Esophagus mucosa (tissue), 1 donor: ENCODE measurements around the gene KLHL5. TPM values are rescaled to one million over a fixed set of nuclear protein-coding genes. Genes with fewer than 3 reads are reported as not detected.
"Not testable (repeated sequence)": the region's sequence is repeated elsewhere in the genome, so short reads cannot be mapped to it uniquely, and the experiment has no call there.

ENCODE experiments used
- ATAC-seq: fragments of 200-7000 bp; cut with Tn5 transposase; one replicate; pipeline ENCODE4 v1.9.1; 2020
- total RNA-seq: library from RNA; stranded (reverse); gene quantifications from one replicate; pipeline ENCODE4 v1.2.4, GENCODE V29; 2023
- donor health status: DM: yes; HTN: yes; CAD: no.

The KLHL5 gene, protein sequence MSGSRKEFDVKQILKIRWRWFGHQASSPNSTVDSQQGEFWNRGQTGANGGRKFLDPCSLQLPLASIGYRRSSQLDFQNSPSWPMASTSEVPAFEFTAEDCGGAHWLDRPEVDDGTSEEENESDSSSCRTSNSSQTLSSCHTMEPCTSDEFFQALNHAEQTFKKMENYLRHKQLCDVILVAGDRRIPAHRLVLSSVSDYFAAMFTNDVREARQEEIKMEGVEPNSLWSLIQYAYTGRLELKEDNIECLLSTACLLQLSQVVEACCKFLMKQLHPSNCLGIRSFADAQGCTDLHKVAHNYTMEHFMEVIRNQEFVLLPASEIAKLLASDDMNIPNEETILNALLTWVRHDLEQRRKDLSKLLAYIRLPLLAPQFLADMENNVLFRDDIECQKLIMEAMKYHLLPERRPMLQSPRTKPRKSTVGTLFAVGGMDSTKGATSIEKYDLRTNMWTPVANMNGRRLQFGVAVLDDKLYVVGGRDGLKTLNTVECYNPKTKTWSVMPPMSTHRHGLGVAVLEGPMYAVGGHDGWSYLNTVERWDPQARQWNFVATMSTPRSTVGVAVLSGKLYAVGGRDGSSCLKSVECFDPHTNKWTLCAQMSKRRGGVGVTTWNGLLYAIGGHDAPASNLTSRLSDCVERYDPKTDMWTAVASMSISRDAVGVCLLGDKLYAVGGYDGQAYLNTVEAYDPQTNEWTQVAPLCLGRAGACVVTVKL
- total RNA-seq, result 9.0 TPM

- no peak for ATAC-seq
These were observed at the start of gene KLHL5 for GRCh38 chr4:39062094-39062769. TSS of gene KLHL5 (plus strand) at chr4:39062232. CDS start at chr4:39062653, 421 bp downstream.

- ATAC-seq, result no peak
These were observed 48.0 kb upstream of the KLHL5 start for GRCh38 chr4:39014028-39014427.

GRCh38 chr4:39020130-39020529 is 41.9 kb upstream of the KLHL5 start:
- no peak for ATAC-seq

GRCh38 chr4:39021631-39022030 is 40.4 kb upstream of the KLHL5 start:
- no peak for ATAC-seq

DNA sequence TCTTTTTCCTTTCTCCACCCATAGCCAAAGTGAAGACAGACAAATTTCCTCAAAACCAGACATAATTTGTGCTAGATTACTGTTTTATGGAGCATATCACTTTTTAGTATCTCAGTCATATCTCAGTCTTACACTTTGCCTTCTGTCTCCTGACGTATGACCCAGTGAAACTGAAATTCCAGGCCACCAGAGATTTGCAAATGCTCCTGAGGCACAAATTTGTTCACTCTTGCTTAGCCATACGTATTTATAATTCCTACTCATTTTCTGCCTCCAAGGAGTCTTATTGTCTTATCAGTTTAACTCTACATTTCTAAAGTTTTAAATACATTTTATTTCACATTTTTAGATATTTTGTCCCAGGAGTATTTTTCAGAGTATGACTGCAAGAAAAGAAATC is 39.8 kb upstream of the KLHL5 start:
- no peak for ATAC-seq

DNA sequence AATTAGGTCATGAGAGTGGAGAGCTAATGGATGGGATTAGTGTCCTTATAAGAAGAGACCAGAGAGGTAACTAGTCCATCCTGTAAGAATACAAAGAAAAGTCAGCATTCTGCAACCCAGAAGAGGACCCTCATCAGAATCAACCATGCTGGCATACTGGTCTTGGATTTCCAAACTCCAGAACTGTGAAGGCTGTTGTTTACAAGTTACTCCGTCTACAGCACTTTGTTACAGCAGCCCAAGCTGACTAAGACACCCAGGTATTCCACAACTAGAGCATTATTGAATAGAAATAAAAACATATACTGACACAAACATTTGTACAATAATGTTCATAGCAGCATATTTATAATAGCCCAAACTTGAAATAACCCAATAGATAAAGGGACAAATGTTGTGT is 39.0 kb upstream of the KLHL5 start:
- no peak for ATAC-seq

DNA sequence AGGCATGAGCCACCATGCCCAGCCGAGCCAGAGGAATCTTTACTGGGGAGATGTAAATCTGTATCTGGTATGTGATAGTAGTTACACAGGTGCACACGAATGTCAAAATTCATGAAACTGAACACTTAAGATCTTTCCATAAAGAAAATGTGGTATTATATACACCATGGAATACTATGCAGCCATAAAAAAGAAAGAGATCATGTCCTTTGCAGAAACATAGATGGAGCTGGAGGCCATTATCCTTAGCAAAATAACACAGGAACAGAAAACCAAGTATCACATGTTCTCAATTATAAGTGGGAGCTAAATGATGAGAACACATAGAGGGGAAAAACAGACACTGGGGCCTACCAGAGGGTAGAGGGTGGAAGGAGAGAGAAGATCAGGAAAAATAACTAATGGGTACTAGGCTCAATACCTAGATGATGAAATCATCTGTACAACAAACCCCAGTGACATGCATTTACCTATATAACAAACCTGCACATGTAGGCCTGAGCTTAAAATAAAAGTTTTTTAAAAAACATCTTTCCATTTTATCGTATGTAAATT is 37.6 kb upstream of the KLHL5 start:
- no peak for ATAC-seq

- no peak for ATAC-seq
These were observed 36.4 kb upstream of the KLHL5 start for GRCh38 chr4:39025552-39026085.

DNA sequence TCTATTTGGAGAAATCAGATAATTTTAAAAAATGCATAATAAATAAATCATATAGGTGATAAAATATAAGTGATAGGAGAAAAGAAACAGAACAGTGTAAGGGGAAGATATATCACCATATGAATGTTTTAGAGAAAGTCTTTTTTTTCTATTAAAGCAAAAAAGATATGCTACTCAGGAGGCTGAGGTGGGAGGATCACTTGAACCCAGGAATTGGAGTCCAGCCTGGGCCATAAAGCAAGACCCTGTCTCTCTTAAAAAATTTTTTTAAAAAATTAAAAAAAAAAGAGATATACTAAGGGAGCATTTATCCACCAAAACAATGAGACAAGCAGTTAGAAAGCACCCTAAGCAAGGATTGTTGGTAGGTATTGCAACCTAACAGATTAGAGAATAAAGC is 35.9 kb upstream of the KLHL5 start:
- ATAC-seq, result no peak

DNA sequence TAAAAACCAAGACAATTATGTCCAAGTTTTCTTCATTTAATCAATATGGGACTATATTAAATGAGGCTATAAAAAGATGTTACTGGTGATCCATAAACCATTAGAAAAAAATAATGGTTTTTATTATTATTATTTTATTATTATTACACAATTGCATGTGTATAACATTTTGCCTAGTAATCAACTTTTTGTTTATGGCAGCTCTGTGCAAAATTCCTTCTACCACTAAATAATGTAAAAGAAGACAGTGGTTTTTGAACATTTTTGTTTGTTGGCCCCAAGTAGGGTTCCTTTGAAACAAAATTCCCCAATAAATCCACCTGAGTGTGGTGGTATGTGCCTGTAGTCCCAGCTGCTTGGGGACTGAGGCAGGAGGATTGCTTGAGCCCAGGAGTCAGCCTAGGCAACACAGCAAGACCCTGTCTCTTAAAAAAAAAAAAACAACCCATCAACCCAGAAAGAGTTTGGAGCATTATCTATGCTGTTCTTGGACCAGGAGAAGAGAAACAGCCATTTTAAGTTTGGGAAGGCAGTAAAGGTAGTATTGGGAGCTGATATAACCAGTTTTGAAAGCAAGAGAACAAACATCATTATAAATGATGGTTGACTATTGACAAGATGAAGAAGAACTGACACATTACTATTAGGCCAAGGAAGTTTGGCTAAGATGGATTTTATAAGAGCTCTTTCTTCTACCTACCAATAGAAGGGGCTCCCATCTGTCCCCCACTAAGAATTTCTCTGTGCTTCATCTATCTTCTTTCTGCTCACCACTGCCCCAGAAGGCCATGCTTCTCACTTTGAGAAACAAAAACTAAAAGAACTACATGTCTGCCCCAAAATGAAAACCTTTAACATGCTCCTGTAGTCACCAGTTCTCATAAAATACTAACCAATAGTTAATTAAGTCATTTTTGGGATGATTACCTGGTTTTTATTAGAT is 32.0 kb upstream of the KLHL5 start:
- no peak for ATAC-seq

DNA sequence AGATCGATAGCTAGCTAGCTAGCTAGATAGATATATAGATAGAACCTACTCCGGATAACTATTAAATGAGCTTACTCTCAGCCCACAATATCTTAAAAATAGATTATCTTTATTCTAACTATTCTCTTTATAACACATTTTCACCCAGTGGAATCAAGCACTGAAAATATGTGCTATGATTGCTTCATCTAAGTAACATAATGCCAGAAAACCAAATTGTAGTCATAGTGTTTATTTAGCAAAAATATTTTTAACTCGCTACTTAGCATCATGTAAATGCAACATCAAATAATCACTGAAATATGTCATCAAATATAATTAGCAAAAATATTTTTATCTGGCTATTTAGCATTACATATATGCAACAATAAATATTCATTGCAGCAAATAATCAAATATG is 31.3 kb upstream of the KLHL5 start:
- ATAC-seq, result no peak

DNA sequence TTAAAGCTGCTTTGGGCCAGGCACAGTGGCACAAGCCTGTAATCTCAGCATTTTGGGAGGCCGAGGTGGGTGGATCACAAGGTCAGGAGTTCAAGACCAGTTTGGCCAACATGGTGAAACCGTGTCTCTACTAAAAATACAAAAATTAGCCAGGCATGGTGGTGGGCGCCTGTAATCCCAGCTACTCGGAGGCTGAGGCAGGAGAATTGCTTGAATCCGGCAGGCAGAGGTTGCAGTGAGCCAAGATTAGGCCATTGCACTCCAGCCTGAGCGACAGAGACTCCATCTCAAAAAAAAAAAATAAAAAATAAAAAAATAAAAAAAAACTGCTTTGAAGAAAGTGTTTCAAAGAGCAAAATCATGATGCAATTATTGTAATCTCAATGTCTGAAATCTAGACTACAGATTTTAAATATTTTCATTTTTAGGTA is 30.4 kb upstream of the KLHL5 start:
- not testable (repeated sequence) for ATAC-seq

GRCh38 chr4:39032218-39033085 is 29.6 kb upstream of the KLHL5 start, which contains the start of gene TMEM156:
TSS of gene TMEM156 (minus strand) at chr4:39032409. CDS start at chr4:39032313, 96 bp downstream.
- peak; percentile 80 for ATAC-seq

GRCh38 chr4:39036172-39036571 is 25.9 kb upstream of the KLHL5 start:
- no peak for ATAC-seq

- ATAC-seq, result peak; percentile 60
These were observed 24.6 kb upstream of the KLHL5 start for GRCh38 chr4:39037491-39037825.

DNA sequence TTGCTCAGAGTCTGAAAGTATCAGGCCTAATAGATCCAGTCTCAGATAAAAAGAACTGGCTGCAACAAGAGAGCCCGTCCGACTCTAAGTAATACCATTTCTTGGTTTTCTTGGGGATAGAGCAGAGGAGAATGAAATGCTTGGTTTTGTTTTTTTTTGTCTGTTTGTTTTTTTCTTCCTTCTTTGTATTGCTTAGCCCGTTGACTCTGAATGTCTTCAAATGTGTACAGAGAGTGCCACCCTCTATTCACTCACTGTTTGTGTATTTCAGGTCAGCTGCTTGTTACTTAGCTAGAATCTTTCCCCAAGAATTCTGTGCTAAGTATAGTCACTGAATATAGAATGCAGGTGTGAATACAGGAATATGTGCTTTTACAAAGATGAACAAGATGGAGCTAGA is 24.1 kb upstream of the KLHL5 start:
- ATAC-seq, result no peak

DNA sequence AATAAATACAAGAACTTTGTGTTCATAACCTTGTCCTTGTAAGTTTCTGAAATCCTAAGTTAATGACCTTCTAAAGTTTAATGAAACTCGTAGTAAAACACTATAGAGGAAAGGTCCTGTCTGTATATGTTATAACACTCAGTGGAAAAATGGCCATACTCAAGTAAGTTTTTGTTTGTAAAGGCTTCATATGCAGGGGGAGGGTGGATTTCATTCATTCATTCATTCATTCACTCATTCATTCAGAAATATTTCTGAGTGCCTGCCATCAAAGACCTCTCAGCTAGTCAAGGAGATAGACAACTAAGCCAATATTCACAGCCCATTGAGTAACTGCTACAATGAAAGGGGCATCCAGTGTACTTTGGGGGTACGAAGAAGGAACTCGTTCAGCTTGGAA is 22.9 kb upstream of the KLHL5 start:
- ATAC-seq, result no peak

DNA sequence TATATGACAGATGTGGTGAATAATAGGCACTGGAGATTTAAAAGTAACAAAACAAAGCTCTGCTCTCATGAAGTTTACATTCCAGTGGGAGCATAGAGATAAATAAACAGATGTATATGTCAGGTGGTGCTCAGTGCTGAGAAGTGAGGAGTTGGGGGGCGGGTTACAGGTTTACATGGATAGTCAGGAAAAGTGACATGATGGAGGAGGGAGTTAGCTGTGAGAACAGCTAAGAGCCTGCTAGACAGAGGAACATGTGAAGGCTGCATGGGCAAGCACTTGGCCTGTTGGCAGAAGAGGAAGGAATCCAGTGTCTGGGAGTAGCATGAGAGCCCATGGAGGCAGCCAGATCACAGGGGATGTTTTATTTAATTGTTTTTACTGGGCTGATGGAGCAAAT is 19.7 kb upstream of the KLHL5 start:
- no peak for ATAC-seq

GRCh38 chr4:39043058-39043860 is 18.8 kb upstream of the KLHL5 start:
- ATAC-seq, result no peak

DNA sequence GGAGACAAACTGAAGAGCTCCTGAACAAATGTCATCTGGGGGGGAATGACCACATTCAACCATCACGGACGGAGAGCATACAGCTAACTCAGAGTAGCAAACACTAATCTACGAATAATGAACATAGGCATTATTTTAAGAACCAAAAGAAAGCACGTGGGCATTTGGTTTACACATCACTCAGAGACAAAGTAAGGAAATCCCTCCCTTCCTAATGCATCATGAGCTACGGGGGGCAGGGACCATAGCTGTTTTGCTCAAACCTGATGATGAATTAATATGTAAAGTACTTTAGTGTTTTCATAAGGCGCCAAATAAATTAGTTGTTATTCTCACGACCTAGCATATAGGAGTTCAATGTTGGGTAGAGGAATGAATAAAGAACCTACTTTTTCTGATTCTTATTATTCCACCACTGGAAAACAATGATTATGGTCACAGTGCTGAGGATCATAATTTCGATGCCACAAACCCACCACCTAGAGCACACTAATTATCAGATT is 18.1 kb upstream of the KLHL5 start:
- ATAC-seq, result no peak
